Measurements from ENCODE around the gene WNT5B.

Gene WNT5B

DNA sequence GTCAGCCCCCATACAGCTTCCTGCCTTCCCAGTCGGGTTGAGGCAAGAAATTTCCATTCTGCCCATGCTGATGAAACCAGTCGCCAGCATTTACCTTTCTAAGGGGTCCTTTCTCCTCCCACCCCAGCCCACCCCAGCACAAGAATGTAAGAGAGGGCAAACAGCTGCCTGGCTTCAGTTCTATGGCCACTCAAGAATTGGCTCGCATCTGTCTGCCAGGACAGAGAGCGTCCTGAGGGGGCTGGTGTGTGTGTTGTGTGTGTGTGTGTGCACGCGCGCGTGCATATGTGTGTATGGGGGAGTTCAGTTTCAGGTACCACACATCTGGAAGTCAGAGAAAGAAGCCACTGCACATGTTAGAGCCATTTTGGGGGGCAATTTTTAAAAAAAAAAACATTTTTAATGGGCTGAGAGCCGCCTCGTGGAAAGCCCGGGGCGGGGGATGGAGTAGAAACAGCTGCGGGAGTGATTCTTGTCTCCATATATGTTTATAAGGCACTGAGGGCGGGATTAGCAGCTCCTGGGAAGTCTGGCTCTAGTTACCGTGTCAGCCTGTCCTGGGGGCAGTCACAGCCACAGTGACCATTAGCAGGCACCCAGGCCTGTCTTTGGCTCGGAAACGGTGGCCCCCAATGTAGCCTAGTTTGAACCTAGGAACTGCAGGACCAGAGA is at the start of gene WNT5B:
WNT5B (plus strand) TSS at position 566 of the 672 bp plus-strand sequence. CDS start 2,124 bp downstream, outside the sequence.
- no peak for DNase-seq

DNA sequence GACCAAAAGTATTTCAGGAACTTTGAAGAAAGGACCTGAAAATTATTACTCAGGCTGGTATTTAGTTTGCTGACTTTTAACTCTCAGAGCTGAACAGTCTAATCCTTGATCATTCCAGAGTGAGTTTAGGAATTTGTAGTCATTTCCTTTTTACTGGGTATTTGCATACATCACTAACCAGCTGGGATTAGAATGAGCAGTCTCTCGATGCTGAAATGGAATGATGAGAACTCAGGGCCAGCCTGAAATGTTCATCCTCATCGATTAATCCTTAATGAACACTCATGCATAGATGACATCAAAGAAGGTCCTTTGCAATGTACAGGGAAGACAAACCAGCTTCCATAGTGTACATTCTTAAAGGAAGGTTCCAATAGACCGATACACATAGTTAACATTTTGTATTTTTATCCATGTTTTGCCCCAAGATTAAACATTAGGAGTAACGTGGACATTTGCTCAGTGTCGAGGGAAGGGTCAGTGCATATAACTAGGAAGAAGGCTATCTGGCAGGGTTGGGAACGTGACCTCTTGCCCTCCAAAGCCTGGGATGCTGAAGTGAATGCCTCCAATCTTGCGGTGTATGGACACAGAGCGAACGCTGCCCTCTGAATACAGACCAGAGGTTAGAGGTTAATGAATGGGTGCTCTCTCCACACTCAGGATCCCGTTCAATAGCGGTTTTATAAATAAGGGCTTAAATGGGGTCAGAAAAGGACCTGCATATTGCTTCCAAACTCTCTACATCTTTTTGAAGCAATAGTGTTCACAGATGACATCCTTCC is 49.2 kb upstream of the WNT5B start:
- no peak for DNase-seq

DNA sequence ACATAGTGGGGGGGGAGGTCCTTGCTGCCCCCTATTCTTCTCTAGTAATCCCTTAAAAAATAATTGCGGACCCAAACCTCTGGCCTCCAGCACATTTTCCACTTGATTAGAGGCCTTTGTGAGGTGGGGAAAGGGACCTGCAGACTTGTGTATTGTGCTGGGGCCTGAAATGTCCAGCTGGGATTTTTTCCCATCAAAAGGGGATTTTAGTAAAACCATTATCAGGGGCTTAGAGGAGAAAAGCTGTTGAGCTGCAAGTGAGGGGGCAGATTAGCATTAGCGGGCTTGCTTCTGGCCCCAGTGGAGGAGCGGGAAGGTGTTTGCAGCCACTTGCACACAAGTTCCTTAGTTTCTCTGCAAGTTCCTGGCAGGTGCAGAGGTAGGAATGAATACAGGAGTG is 48.5 kb upstream of the WNT5B start:
- no peak for DNase-seq

DNA sequence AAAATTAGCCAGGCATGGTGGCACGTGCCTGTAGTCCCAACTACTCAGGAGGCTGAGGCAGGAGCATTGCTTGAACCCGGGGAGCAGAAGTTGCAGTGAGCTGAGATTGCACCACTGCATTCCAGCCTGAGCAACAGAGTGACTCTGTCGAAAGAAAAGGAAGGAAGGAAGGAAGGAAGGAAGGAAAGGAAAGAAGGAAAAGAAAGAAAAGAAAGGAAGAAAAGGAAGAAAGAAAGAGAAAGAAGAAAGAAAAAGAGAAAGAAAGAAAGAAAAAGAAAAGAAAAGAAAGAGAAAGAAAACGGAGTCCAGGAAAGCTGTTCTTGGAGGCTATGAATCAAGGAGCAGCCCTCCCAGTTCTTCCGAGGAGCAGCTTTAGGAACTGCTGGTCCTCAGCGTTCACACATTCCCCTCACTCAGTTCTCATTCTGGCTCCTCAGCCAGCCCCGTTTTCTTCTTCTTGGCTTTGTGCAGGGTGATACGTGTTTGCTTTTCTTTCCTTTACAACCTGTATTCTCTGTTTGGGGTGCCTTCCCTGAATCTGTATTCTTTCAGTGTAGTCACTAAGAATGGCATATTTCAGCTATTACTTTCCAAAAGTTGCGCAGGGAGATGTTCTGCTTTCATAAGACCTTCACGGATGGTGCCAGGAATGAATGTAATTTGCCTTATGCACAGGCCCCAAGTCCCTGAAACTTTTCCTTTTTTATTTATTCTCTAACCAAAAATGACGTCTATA is 46.9 kb upstream of the WNT5B start:
- DNase-seq, result no peak

DNA sequence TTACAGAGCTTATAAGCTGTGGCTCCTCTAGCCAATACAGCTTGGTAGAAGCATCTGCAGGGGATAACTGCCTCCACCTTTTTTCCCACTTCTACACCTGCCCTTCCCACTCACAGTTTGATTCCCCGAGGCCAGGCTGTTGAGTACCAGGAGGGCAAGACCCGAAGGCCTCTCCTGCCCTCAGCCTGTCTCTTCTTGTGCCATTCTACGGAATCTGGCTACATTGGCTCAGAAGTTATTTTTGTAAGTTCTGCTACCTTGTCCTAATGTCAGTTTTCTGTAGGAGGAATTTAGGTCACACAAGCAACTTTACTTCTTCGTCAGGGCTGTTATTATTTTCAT is 46.4 kb upstream of the WNT5B start:
- DNase-seq, result no peak

DNA sequence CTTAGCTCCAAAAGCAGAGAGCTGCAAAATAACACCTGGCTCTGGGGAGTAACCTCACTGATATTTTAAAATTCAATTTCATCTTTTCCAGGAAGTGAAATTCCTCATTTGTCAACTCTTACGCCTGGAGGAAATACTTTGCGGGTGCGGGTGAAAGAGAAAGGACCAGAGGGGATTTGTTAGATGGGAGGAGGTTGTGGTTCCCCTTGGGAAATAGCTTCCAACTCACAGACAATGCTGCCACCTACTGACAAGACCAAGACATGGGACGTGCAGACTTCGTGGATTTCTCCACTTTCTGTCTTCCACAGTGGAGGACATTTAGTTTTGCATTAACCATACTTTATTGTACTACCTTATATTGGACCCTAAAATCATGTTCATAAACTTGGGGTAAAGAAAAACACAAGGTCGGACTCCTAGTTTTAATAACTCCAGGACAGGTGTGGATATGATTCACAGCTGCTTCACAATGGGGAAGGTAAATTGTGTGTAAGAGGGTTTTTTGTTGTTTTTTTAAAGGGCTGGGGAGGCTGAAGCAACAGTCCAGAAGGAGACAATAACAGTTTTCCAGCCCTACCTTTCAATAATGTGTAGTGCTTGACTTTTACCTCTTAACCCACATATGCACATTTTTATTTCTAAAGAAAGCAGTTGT is 45.5 kb upstream of the WNT5B start:
- peak; percentile 32 for DNase-seq

DNA sequence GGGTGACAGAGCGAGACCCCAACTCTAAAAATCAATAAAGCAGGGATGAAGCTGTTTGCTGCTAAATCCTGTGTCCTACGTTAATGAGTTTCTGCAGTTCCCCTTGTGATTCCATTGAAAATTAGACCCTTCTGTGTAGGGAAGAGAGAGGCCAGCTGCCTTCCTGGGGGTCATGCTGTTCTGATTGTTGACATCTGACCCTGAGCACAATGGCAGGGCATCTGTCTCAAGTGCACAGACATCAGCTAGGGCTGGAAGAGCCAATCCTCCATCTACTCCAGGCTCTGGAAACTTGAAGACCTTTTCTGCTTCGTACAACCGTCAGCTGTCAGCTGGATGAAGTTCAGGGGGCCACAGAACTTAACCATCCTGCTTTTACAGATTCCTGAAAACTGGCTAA is 44.7 kb upstream of the WNT5B start:
- no peak for DNase-seq

DNA sequence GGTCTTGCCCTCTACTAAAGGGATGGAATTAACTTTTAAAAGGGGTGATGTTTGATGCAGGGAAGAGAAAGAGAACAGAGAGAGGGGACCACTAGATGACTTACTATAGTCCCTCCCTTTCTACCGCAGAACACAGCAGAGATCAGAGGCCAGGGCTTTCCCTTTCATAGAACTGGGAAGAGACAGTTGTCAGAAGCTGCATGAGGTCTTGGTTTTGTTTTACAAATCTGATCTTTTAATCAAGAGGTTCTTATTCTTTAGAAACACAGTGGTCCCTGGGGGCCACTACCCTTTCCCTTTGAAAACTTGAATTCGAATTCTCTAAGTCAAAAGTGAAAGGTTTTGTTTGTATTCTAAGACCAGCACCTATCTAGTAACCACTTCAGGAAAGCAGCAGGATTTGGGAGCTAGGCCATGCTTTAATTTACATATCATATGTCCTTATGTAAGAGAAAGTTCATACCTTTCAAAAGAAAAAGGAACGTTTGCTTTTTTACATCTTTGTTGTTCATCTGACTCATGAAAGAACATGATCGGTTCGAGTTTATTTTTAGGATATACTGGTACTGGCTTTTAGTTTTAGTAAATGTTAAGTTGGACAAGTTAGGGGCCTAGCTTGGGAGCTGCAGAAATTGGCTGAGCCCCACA is 41.0 kb upstream of the WNT5B start:
- no peak for DNase-seq

DNA sequence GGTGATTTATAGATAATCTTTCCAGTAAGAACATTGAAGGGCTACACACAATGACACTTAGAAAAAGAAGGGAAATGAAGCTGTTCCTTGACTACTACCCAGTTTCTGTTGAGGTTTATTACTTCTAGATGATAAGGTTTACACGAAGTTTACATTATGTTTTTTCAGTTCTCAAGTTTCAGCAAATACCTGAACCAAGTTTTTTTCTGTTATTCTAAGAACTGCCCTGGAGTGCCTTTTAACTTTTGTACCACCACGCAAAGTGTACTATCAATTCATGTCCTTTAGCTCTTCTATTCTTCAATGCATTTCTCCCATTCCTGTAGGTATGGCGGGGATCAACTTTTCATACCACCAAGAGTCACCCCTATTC is 40.5 kb upstream of the WNT5B start:
- no peak for DNase-seq

DNA sequence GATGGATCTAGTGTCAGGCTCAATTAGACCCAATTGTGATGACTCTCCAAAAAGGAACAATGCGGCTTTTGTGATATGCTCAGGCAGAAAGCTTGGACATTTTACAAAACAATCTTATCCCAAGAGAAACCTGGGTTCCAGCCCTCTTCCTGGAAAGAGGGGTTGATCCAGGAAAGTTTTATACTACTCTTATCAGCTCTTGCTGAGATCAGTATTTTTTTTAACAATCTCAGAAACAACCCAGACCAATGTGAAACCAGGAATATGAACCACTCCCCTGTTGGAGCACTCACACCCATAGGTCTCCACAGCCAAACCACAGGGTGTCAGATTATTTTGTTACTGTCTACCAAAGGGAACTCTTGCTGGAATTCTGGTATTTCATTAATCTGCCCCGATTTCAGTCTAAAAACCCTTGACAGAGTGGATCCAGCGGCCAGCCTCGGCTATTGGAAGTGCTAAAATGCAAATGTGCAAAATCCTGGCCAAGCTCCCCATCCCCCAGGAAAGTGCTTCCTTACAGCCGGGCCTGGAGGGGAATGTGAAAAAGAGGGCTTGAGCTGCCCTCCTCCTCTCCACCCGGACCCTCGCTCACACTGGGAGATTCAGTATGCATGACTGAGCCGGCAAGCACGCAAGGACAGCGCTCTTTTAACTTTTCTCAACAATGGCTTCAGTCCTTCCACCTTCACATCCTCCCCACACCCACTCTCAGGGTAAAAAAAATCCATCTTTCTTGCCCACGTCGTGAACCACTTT is 38.6 kb upstream of the WNT5B start:
- no peak for DNase-seq

DNA sequence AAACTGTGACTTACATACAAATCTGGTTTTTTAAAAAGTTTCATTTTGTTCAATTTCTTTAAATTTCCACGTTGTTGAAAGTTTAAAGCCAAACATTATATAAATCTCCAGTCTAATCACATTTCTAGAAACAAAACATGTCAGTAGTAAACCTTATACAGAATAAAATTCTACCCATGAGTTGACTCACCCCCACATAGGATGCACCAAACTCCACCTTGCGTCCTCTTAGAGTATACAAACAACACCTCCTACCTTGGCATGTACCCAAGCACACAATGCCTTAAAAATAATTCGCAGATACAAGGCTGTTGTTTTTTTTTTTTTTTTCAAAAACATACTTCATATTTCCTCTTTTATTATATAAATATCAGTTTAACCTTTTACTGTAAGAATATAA is 38.0 kb upstream of the WNT5B start:
- DNase-seq, result peak; percentile 14

DNA sequence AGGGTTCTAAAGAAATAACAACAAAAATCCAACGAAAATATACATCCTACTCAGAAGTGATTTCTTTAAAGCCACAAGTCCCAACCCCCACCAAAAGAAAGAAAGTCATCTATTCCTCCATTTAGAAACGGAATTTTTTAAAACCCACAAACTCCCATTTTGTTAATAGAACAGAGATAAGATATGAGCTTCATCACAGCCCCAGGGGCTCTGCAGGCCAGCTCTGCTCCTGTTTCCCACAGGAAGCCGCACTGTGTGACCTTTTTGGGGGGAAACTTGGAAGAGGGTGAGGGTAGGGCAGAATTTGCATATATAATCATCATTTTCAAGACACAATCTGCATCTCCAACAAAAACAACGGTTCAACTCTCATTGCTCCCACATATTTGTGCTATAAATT is 37.5 kb upstream of the WNT5B start:
- DNase-seq, result no peak

DNA sequence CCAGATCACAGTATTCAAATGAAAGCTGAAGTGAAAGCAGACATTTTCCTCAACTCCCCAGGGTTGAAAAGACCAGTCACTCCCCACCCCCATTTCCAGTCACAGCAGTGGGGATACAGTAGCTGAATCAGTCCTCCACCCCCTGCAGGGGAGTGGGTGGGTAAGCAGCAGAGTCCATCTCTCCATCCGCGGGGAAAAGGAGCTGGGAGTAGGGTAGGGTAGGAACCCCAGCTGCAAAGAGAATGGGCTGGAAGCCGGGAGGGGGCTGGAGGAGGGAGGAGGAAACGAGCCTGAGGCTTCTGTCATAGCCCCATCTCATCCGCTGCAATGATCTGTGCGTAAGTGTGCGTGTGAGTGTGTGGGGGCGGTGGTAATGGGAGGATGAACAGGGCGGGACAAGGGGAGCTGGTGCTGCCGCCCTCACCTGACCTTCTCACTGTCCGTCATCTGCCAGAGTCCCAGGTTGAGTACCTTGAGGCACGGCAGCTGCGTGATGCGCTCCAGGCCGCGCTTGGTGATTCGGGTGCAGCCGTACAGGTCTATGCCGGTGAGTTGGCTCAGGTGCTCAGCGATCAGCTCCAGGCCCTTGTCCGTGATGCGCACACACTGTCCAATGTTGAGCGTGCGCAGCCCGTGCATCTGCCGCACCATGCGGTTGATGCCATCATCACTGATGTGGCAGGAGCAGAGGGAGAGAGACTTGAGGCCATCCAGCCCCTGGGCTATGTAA is 36.4 kb upstream of the WNT5B start:
- peak; percentile 74 for DNase-seq

DNA sequence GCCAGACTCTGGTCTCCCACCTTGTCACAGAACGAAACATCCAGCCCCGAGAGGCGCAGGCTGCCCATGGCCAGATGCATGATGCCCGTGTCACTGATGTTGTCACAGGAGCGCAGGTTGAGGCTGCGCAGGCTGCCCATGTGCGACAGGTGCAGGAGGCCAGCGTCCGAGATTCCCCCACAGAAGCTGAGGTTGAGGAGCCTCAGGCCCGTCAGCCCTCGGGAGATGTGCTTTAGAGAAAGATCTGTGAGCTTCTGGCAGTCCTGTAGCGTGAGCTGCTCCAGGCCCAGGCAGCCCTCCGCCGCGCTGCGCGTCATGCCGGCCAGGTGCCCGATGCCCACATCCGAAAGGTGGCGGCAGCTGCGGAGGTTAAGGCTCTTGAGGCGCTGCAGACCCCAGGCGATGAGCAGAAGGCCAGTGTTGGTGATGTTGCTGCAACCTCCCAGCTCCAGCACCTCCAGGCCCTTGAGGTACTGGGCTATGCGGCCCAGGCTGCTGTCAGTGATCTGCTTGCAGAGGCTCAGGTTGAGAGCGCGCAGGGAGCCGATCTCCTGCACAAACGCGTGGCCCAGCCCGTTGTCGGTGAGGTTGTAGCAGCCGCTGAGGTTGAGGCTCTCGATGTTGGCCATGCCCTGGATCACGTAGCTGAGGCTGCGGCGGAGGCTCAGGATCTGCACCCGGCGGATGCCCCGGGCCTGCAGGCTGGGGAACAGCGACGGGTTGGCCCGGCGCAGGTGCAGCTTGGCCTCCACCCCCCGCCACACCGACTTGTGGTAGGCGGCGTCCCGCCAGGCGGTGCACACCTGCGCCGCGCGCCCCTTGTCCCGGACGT is 35.6 kb upstream of the WNT5B start:
- DNase-seq, result peak; percentile 34

DNA sequence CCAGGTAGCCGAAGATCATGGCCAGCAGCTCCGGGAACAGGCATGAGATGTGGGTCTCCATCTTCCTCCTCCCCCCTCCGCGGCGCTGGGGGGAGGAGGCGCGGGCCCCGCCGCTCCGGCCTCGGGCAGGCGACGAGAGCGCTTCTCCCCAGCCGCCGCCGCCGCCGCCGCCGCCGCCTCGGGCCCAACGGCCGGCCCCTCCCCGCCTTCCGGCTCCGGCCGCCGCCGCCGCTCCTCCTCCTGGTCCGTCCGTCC is 35.1 kb upstream of the WNT5B start:
- peak; percentile 34 for DNase-seq

DNA sequence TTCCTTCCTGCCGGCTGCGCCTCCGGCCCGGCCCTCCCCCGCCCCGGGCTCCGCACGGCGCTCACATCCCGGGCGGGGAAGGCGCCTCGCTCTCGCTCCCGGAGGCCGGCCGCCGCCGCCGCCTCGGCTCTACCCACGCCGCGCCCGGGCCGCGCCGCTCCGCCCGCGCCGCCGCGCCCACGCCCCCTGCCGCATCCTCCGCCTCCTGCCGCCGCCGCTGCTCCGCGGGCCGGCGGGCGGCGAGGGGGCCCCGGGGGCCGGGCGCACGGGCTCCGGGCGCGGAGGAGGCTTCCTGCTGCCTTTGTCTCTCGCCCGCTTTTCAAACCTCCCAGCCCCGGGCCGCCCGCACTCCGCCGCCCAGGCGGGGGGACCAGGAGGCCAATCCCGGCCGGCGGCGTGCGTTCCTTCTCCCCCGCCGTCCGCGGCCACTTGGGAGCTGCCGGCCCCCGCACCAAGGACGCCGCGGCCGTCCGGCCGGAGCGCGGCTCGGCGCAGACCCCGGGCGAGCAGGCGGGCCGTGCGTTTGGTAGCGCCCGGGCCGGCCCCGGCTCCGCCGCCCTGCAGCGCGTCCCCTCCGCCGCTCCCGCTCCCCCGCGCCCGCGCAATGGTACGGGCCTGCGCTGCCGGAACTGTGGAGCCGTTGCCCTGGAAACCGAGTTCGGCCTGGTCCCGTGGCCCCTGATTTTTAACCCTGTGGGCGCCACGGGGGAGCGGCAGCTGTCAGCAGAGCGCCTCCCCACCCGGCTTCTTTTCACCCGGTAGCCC is 34.6 kb upstream of the WNT5B start, which contains the start of gene FBXL14:
FBXL14 (minus strand) TSS at position 321 of the 765 bp plus-strand sequence. CDS start 515 bp downstream, outside the sequence.
- peak; percentile 86 for DNase-seq

DNA sequence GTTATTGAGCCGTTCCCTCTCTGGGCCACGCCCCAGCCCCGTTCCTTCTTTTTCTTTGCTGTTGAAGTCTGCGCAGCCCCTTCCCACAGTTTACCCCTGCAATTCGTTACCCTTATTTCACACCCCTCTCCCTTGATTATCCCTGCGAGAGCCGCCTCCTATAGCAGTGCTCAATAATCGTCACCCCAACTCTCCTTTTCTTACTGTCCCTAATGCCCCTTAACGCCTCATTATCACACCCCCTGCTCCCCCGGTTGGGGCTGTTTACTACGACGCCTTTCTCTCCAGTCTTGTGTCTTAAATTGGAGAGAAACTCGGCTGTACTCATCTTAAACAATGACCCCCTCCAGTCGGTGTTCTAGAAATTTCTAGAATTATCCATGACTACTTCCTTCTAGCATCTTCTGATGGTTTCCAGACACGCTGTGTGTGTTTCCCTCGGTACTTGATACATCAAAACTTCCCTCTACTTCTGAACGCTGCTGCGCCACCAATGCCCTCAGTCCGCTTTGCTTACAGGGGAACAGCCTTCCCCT is 33.9 kb upstream of the WNT5B start:
- DNase-seq, result no peak

DNA sequence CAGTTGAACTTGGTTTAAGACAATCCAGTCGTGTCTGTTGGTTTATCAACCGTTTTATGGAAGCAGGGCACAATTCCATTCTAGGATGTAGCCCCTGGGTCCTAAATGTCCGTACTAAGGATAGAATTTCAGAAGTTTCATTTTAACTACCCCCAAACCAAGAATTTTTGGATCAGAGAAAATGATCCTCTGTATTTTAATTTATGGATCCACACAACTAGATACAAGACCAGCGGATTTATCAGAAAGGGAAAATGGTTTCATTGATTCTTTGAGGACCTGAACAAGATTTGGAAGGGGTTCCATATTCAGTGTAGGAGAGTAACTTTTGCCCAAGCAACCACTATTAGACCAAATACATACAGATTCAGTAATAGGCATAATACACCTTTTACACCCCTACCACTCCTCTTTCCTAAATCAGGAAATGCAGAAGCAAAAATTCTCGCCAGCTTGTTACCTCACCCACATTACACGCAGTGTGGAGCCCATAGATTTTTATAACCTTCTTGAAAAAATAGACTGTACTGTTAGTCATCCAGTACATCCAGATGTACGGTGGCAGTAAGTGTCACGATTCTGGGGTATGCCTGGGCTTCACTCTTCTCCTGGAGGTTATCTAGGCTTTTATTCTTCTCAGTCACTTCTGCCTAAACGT is 33.2 kb upstream of the WNT5B start:
- DNase-seq, result no peak

DNA sequence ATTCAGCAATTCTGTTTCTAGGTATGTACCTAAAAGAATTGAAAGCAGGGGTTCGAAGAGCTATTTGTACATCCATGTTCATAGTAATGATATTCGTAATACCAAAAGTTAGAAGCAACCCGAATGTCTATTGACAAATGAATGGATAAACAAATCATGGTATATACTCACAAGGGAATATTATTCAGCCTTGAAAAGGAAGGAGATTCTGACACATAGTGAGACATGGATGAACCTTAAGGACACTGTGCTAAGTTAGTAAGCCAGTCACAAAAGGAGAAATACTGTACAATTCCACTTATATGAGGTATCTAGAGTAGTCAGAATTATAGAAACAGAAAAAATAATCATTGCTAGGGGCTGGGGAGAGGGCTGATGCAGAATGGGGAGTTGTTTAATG is 30.3 kb upstream of the WNT5B start:
- no peak for DNase-seq
